ENCODE measurements around the gene ZC3H4. TPM values are rescaled to one million over a fixed set of nuclear protein-coding genes. Genes with fewer than 3 reads are reported as not detected.

Gene ZC3H4
- total and polyA plus RNA-seq, 2 of the 8 experiments (the other 6 are each of a cell fraction or from before 2014, with no cell fraction given): 6.6 to 92.0 TPM

DNA sequence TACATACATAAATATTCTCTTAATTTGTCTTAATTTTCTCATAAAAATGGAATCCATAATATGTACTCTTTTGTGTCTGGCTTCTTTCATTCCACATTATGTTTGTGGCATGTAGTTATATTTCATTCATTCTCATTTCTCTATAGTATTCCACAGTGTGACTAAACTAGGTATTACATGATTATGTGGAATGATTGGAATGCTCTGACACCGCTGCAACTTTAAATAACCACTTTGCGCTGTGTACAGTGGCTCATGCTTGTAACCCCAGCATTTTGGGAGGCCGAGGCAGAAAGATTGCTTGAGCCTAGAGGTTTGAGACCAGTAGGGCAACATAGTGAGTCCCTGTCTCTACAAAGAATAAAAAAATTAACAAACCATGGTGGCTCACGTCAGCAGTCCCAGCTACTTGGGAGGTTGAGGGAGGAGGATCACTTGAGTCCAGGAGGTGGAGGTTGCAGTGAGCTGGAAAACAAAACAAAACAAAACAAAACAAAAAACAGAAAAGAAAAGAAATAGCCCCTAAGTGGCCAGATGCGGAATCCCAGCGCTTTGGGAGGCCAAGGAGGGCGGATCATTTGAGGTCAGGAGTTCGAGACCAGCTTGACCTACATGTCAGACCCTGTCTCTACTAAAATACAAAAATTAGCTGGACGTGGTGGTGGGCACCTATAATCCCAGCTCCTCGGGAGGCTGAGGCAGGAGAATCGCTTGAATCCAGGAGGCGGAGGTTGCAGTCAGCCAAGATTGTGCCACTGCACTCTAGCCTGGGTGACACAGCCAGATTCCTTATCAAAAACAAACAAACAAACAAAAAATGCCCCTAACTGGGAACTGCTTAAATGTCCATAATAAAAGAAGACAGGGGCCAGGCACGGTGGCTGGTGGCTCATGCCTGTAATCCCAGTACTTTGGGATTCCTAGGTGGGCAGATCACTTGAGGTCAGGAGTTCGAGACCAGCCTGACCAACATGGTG, 9.1 kb upstream of the ZC3H4 start:
- Histone ChIP-seq H3K14ac (ENCODE audit: insufficient read length) (no peak overlapping the region), H3K79me2 (ENCODE audit: control insufficient read depth in 1 of 2, insufficient read depth in 2 of 2, low read length in 2 of 2) (no peaks in the 10 kb centered on the region), H3K23ac (ENCODE audit: insufficient read length) (no peak overlapping the region), H3K9me3 (ENCODE audit: insufficient read depth in 2 of 2, low read depth in 1 of 2, low read length in 1 of 2) (no peaks in the 10 kb centered on the region), H3K27ac (ENCODE audit: low read depth, low read length) (no peak overlapping the region), H4K91ac (replicated peaks; ENCODE audit: insufficient read length, low read length) (no peak overlapping the region), H4K20me1 (replicated peaks in 1 of 2; ENCODE audit: control insufficient read depth in 1 of 2, insufficient read depth in 2 of 2, low read length in 2 of 2) (no peaks in the 10 kb centered on the region), H3K4ac (replicated peaks; ENCODE audit: insufficient read length, low read depth, low read length) (no peak overlapping the region), H2BK5ac (ENCODE audit: low read depth, low read length) (no peak overlapping the region), H4K8ac (ENCODE audit: extremely low read depth, insufficient read depth, low read length) (no peak overlapping the region), H2BK20ac (ENCODE audit: low read length) (no peak overlapping the region), H2BK12ac (ENCODE audit: low read depth, low read length) (no peak overlapping the region), H2AFZ (ENCODE audit: low read length) (no peak overlapping the region), H3K4me2 (ENCODE audit: insufficient read depth in 1 of 2, low read depth in 2 of 2, low read length in 2 of 2) (no peak overlapping the region), H3K23me2 (ENCODE audit: low read depth, low read length) (no peaks in the 10 kb centered on the region), H3K4me1 (replicated peaks in 1 of 4; ENCODE audit: control insufficient read depth in 3 of 4, insufficient read depth in 4 of 4, low read length in 3 of 4) (peaks cover 0 to 4% (median 1%) of the 10 kb centered on the region in 4 experiments; a peak in 1 of 7 replicates), H3K4me3 (ENCODE audit: extremely low read depth in 1 of 4, insufficient read depth in 2 of 4, low read depth in 3 of 4, low read length in 4 of 4) (no peak overlapping the region), H2BK15ac (ENCODE audit: low read length) (no peak overlapping the region), H3K18ac (ENCODE audit: extremely low read depth, low read length) (no peak overlapping the region), H3K9ac (replicated peaks in 1 of 4; ENCODE audit: extremely low read depth in 1 of 4, low read depth in 3 of 4, low read length in 3 of 4) (no peak overlapping the region), H2AK5ac (ENCODE audit: low read depth, low read length) (no peak overlapping the region), H3K79me1 (ENCODE audit: low read depth, low read length) (no peaks in the 10 kb centered on the region), H3K36me3 (ENCODE audit: control insufficient read depth in 2 of 4, insufficient read depth in 4 of 4, low read length in 3 of 4) (no peaks in the 10 kb centered on the region), H2BK120ac (replicated peaks; ENCODE audit: low read depth, low read length) (no peak overlapping the region), H4K5ac (ENCODE audit: insufficient read length, low read depth, low read length) (no peak overlapping the region), H3K27me3 (replicated peaks in 1 of 4; ENCODE audit: control insufficient read depth in 3 of 4, extremely low read depth in 1 of 4, insufficient read depth in 3 of 4, low read length in 3 of 4) (no peaks in the 10 kb centered on the region), H3K56ac (replicated peaks; ENCODE audit: insufficient read length, low read depth, low read length) (no peak overlapping the region)
- 86% methylated on average over 14 of the region's 14 CpGs; no CpG with 5 or more reads in 1 of the 2 experiments for WGBS, 2 experiments (ENCODE audit: extremely low coverage in 1 of 2, insufficient coverage in 1 of 2, insufficient read length in 1 of 2, insufficient replicate concordance in 2 of 2, low coverage in 1 of 2, low lambda C conversion rate in 2 of 2, missing lambda C conversion rate in 1 of 2)
- ChIA-PET POLR2A (ENCODE audit: partially characterized antibody) (interaction anchor here (0.7 to 3.9 kb wide), 7 partner anchors 9 to 135 kb away, joined by 3 to 35 read pairs (median 4); partner anchors contain the start of gene ZC3H4), CTCF (ENCODE audit: partially characterized antibody) (interaction anchor here (0.6 to 2.4 kb wide), 16 partner anchors 8 to 1150 kb away, joined by 3 to 11 read pairs (median 4); partner anchors contain the start of genes SAE1 and ZC3H4)
- DNase-seq (ENCODE audit: low read depth in 1 of 2, low spot score in 2 of 2): no peak
- FAIRE-seq: no peak
- TF ChIP-seq TCF12 (IDR thresholded peaks at IDR 0.05; ENCODE audit: low read depth, low read length) (no peak), POU5F1 (IDR thresholded peaks at IDR 0.05; ENCODE audit: low read depth, low read length) (no peak), EZH2 (IDR thresholded peaks at IDR 0.05; ENCODE audit: low read depth, low read length, severe bottlenecking) (no peak), SP2 (IDR thresholded peaks at IDR 0.05; ENCODE audit: low read length) (no peak), HDAC6 (IDR thresholded peaks at IDR 0.05; ENCODE audit: low read depth, low read length) (no peak), YY1 (IDR thresholded peaks at IDR 0.05; ENCODE audit: low read depth, low read length) (no peak), FOSL1 (IDR thresholded peaks at IDR 0.05; ENCODE audit: insufficient read depth, low read depth, low read length) (no peak), TAF1 (IDR thresholded peaks at IDR 0.05; ENCODE audit: low read depth, low read length) (no peak), RNF2 (IDR thresholded peaks at IDR 0.05; ENCODE audit: borderline replicate concordance, low read depth, low read length, missing control alignments, poor library complexity, severe bottlenecking) (no peak), BACH1 (IDR thresholded peaks at IDR 0.05; ENCODE audit: low read length) (no peak), PHF8 (conservative IDR thresholded peaks at IDR 0.05; ENCODE audit: low read depth, low read length) (no peak)
